Spleen (tissue), 7 donors: ENCODE measurements around the gene NCOA1.

Experiments
- CTCF ChIP-seq, 11 experiments: fragments of 200-600 bp in 7 of 11; fragments of 450-650 bp in 4 of 11; sonication (generic) in 4 of 11; IDR thresholded peaks in 8 of 11; conservative IDR thresholded peaks in 3 of 11; 1 replicate in 7 of 11; 2 replicates in 4 of 11; pipeline versions ENCODE4 v1.4.0 to v1.8.0; 2016 to 2021; ENCODE audit warnings: antibody characterized with exemption in 11 of 11, inconsistent platforms in 4 of 11, mild to moderate bottlenecking in 1 of 11
- POLR2AphosphoS5 ChIP-seq, 3 donors: sonication (generic); formaldehyde crosslinking; IDR thresholded peaks; one replicate each; pipeline ENCODE4 v1.5.1; 2017; ENCODE audit warnings: antibody characterized with exemption in 3 of 3
- donor health status: DM: no; HTN: no; CAD: no; lungs with moderate emphysema.
- donor health status: DM: no; HTN: no; CAD: no.
- donor health status: DM: no; HTN: no; CAD: no.

GRCh38 chr2:24717263-24717951, 226.4 kb downstream of the NCOA1 start:
- TF ChIP-seq CTCF (IDR thresholded peaks at IDR 0.05 in 8 of 11, conservative IDR thresholded peaks at IDR 0.05 in 3 of 11) = no peak
- TF ChIP-seq POLR2AphosphoS5 (IDR thresholded peaks at IDR 0.05) = no peak
